ENCODE measurements around the gene EYS.

Gene EYS

GRCh38 chr6:64713175-64713574, 993.9 kb downstream of the EYS start:
- DNase-seq (ENCODE audit: low read depth) = no peak
- no peak overlapping the region for H3K4me3 ChIP-seq (ENCODE audit: control insufficient read depth, low read depth, low read length)
- TF ChIP-seq, protein P1, sequence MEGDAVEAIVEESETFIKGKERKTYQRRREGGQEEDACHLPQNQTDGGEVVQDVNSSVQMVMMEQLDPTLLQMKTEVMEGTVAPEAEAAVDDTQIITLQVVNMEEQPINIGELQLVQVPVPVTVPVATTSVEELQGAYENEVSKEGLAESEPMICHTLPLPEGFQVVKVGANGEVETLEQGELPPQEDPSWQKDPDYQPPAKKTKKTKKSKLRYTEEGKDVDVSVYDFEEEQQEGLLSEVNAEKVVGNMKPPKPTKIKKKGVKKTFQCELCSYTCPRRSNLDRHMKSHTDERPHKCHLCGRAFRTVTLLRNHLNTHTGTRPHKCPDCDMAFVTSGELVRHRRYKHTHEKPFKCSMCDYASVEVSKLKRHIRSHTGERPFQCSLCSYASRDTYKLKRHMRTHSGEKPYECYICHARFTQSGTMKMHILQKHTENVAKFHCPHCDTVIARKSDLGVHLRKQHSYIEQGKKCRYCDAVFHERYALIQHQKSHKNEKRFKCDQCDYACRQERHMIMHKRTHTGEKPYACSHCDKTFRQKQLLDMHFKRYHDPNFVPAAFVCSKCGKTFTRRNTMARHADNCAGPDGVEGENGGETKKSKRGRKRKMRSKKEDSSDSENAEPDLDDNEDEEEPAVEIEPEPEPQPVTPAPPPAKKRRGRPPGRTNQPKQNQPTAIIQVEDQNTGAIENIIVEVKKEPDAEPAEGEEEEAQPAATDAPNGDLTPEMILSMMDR (conservative IDR thresholded peaks at IDR 0.05; ENCODE audit: control insufficient read depth, insufficient read depth, low read depth, low read length) = no peak

DNA sequence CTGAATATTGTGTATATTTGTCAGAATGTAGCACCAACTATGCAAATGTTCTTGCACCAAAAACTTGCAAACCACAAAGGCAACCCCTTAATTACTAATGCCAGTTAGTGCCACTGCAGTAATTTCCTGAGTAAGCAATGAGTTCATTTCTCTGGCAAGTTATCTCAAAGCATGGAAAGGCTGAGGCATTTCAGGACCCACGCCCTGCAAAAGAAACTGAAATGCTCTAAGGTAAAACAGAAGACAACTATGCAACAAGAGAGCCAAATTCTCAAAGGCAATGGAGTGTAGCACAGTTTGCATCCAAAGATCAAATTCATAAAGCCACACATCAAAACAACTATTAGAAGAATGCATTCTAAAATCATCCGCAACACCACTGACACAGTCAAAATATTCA, 994.4 kb downstream of the EYS start:
- TF ChIP-seq, protein P1 (conservative IDR thresholded peaks at IDR 0.05; ENCODE audit: control insufficient read depth, insufficient read depth, low read depth, low read length) = no peak
- H3K4me3 ChIP-seq (ENCODE audit: control insufficient read depth, low read depth, low read length) = no peak overlapping the region
- no peak for DNase-seq (ENCODE audit: low read depth)

DNA sequence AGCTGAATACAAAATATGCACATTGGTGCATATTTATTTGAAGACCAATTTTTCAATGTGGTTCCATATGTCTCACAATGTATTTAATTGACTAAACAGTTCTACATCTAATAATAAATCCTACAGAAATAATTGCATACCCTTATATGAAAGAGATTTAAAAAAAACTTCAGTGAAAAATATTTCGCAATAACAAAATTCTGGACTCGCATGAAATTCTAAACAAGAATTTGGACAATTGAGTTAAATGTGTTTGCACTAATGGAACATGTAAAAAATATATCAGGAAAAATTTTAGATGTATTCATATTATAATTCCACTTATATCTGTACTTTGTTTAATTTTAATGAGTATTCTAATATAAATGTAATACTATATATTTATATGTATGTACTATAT, 1003.1 kb downstream of the EYS start:
- TF ChIP-seq, protein P1 (conservative IDR thresholded peaks at IDR 0.05; ENCODE audit: control insufficient read depth, insufficient read depth, low read depth, low read length) = no peak
- H3K4me3 ChIP-seq (ENCODE audit: control insufficient read depth, low read depth, low read length) = no peak overlapping the region
- no peak for DNase-seq (ENCODE audit: low read depth)

GRCh38 chr6:64696053-64696452, 1011.0 kb downstream of the EYS start:
- DNase-seq (ENCODE audit: low read depth) = no peak
- TF ChIP-seq, protein P1 (conservative IDR thresholded peaks at IDR 0.05; ENCODE audit: control insufficient read depth, insufficient read depth, low read depth, low read length) = no peak

GRCh38 chr6:64694356-64694755, 1012.7 kb downstream of the EYS start:
- TF ChIP-seq, protein P1 (conservative IDR thresholded peaks at IDR 0.05; ENCODE audit: control insufficient read depth, insufficient read depth, low read depth, low read length) = no peak
- no peak overlapping the region for H3K4me3 ChIP-seq (ENCODE audit: control insufficient read depth, low read depth, low read length)
- DNase-seq (ENCODE audit: low read depth) = no peak

More at GRCh38 chr6:64696053-64696452, 1011.0 kb downstream of the EYS start:
- no peak overlapping the region for H3K4me3 ChIP-seq (ENCODE audit: control insufficient read depth, low read depth, low read length)

DNA sequence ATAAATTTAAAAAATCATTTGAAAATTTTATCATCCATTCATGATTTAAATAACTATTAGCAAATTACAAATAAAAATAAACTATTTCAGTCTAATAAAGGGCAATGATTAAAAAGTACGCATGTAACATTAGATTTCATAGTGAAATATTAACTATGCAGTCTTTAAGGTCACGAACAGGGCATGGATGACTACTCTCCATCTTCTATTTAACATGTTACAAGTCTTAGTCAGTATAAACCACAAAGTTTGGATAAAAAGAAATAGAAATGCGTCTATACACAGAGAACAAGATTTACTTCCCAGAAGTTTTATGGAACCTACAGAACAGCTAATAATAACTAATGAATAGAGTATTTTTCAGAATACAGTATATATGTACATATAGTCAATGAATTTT, 1016.0 kb downstream of the EYS start:
- TF ChIP-seq, protein P1 (conservative IDR thresholded peaks at IDR 0.05; ENCODE audit: control insufficient read depth, insufficient read depth, low read depth, low read length) = no peak
- no peak overlapping the region for H3K4me3 ChIP-seq (ENCODE audit: control insufficient read depth, low read depth, low read length)
- no peak for DNase-seq (ENCODE audit: low read depth)

GRCh38 chr6:64685401-64685800, 1021.6 kb downstream of the EYS start:
- no peak for DNase-seq (ENCODE audit: low read depth)
- TF ChIP-seq, protein P1 (conservative IDR thresholded peaks at IDR 0.05; ENCODE audit: control insufficient read depth, insufficient read depth, low read depth, low read length) = no peak
- no peak overlapping the region for H3K4me3 ChIP-seq (ENCODE audit: control insufficient read depth, low read depth, low read length)

Measured in fibroblast of mammary gland (primary cell).